ENCODE data around the gene MIS18BP1. TPM values are rescaled to one million over a fixed set of nuclear protein-coding genes. Genes with fewer than 3 reads are reported as not detected.
A peak's percentile ranks its signal among the peaks of the same experiment; 100 is the strongest.

MIS18BP1 gene
- total RNA-seq, 1 experiment from 2014 or later, result 21.1 TPM

GRCh38 chr14:45246691-45247090 lies 6.3 kb downstream of the MIS18BP1 start:
- Histone ChIP-seq H3K36me3 (ENCODE audit: control insufficient read depth, insufficient read depth, low read length) (peaks cover 2% of the 10 kb centered on the region; the same call in 1 of the 2 replicates), H3K9me3 (ENCODE audit: control insufficient read depth, insufficient read depth, low read depth, low read length) (no peaks in the 10 kb centered on the region), H3K27me3 (ENCODE audit: control insufficient read depth, insufficient read depth, low read length) (no peaks in the 10 kb centered on the region), H3K4me1 (ENCODE audit: control insufficient read depth, insufficient read depth, low read length) (peaks cover 7% of the 10 kb centered on the region), H3K27ac (ENCODE audit: low read length) (no peak overlapping the region), H3K4me3 (ENCODE audit: low read depth in 2 of 2, low read length in 2 of 2) (no peak overlapping the region)
- DNase-seq (ENCODE audit: low read depth, low spot score), result no peak
- ATAC-seq, result no peak
- no TSS peak for BruUV-seq (replicated peaks)
- ChIA-PET POLR2A (no interaction called here), CTCF (no interaction called here)
- no peak for TF ChIP-seq CTCF (IDR thresholded peaks at IDR 0.05)
- no peak for TF ChIP-seq POLR2AphosphoS5 (IDR thresholded peaks at IDR 0.05; ENCODE audit: low read depth, low read length)
- TF ChIP-seq SIN3A (IDR thresholded peaks at IDR 0.05; ENCODE audit: borderline replicate concordance, insufficient read depth, low read depth, low read length), result no peak
- TF ChIP-seq, protein P1, sequence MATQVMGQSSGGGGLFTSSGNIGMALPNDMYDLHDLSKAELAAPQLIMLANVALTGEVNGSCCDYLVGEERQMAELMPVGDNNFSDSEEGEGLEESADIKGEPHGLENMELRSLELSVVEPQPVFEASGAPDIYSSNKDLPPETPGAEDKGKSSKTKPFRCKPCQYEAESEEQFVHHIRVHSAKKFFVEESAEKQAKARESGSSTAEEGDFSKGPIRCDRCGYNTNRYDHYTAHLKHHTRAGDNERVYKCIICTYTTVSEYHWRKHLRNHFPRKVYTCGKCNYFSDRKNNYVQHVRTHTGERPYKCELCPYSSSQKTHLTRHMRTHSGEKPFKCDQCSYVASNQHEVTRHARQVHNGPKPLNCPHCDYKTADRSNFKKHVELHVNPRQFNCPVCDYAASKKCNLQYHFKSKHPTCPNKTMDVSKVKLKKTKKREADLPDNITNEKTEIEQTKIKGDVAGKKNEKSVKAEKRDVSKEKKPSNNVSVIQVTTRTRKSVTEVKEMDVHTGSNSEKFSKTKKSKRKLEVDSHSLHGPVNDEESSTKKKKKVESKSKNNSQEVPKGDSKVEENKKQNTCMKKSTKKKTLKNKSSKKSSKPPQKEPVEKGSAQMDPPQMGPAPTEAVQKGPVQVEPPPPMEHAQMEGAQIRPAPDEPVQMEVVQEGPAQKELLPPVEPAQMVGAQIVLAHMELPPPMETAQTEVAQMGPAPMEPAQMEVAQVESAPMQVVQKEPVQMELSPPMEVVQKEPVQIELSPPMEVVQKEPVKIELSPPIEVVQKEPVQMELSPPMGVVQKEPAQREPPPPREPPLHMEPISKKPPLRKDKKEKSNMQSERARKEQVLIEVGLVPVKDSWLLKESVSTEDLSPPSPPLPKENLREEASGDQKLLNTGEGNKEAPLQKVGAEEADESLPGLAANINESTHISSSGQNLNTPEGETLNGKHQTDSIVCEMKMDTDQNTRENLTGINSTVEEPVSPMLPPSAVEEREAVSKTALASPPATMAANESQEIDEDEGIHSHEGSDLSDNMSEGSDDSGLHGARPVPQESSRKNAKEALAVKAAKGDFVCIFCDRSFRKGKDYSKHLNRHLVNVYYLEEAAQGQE (IDR thresholded peaks at IDR 0.05; ENCODE audit: insufficient read depth in 1 of 2, low read depth in 2 of 2, low read length in 1 of 2), result no peak
- no peak for TF ChIP-seq TCF7L2 (IDR thresholded peaks at IDR 0.05; ENCODE audit: low read depth, low read length)
- in situ Hi-C loops (cut with HindIII; ENCODE audit: low pct_unique_long_range_greater_than_20kb, low sequenced_read_pairs), result no loop called here
- intact Hi-C loops (cut with micrococcal nuclease; ENCODE audit: unreplicated experiment), result no loop called here

DNA sequence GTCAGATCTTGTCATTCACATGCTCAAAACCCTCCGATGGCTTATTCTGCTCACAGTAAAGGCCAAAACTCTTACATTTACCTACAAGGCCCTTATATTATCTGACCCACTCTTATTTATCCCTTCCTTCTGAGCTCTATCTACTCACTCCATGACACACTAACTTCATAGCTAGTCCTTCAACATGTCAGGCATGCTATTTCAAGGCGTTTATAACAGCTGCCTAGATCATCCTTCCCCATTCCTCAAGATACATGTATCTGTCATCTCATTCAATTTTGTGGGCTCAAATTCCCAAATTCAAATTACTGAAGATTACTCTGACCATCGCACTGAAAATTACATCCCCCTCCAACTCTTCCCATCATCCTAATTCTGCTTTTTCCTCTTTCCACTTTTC lies 6.9 kb downstream of the MIS18BP1 start:
- 0 out of 2 replicates have a peak overlapping the region, but pooled peaks have one; percentile 23 for H3K27ac ChIP-seq (ENCODE audit: low read length)
- no peaks in the 10 kb centered on the region for H3K9me3 ChIP-seq (ENCODE audit: control insufficient read depth, insufficient read depth, low read depth, low read length)
- H3K4me1 ChIP-seq (ENCODE audit: control insufficient read depth, insufficient read depth, low read length), result peaks cover 7% of the 10 kb centered on the region
- peaks cover 2% of the 10 kb centered on the region; the same call in 1 of the 2 replicates for H3K36me3 ChIP-seq (ENCODE audit: control insufficient read depth, insufficient read depth, low read length)
- BruUV-seq (replicated peaks), result no TSS peak
- no peaks in the 10 kb centered on the region for H3K27me3 ChIP-seq (ENCODE audit: control insufficient read depth, insufficient read depth, low read length)
- intact Hi-C loops (cut with micrococcal nuclease; ENCODE audit: unreplicated experiment), result no loop called here
- TF ChIP-seq TCF7L2 (IDR thresholded peaks at IDR 0.05; ENCODE audit: low read depth, low read length) (no peak), SIN3A (IDR thresholded peaks at IDR 0.05; ENCODE audit: borderline replicate concordance, insufficient read depth, low read depth, low read length) (no peak), CTCF (IDR thresholded peaks at IDR 0.05) (no peak), POLR2AphosphoS5 (IDR thresholded peaks at IDR 0.05; ENCODE audit: low read depth, low read length) (no peak)
- TF ChIP-seq, protein P1 (IDR thresholded peaks at IDR 0.05; ENCODE audit: insufficient read depth in 1 of 2, low read depth in 2 of 2, low read length in 1 of 2), result no peak
- in situ Hi-C loops (cut with HindIII; ENCODE audit: low pct_unique_long_range_greater_than_20kb, low sequenced_read_pairs), result no loop called here
- no peak overlapping the region for H3K4me3 ChIP-seq (ENCODE audit: low read depth in 2 of 2, low read length in 2 of 2)
- POLR2A ChIA-PET, result no interaction called here
- CTCF ChIA-PET, result no interaction called here
- DNase-seq (ENCODE audit: low read depth, low spot score), result no peak
- no peak for ATAC-seq
